CD4-positive, alpha-beta T cell treated with Interleukin-17A for 4 hours (primary cell): Measurements from ENCODE around the gene JADE2.

Experiments
- DNase-seq: peaks from one replicate; pipeline ENCODE4 v3.0.0-alpha.2; 2020; ENCODE audit warnings: mixed read lengths

Gene JADE2

DNA sequence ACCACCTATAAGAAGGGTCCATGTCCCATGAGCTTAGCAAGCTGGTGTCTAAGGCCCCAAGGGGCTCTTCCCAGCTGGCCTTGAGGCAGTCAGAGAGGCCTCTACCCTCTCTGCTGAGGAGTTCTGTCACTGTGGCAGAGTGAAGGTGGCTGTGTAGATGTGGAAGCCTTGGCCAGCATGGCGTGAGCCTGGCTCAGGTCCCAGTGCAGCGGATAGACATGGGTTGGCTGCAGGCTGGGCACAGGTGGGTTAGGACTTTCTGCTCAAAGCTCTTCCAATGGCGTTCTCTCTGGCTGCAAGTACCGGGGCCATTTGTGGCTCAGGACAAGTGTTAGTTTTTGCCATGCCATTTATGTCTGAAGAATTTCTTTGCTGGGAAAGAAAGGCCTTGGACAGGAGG lies 47.3 kb downstream of the JADE2 start:
- DNase-seq: no peak

DNA sequence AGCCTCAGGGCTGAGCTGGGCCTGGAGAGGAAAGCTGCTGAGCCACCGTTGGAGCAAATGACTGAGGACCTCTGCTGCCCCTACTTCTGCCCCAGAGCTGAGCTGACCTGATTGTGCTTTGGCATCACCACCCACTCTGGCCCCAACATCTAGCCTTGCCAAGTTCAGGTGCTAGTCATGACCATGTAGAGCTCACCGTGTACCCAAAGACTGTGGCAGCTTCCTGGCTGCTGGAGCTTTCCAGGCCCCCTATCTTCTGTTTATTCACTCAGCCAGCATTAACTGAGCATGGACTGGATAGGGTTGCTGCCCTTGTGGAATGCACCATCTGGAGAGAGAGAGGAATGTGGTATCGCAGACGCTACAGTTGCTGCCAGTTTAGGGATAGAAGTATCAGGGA lies 49.1 kb downstream of the JADE2 start:
- no peak for DNase-seq

DNA sequence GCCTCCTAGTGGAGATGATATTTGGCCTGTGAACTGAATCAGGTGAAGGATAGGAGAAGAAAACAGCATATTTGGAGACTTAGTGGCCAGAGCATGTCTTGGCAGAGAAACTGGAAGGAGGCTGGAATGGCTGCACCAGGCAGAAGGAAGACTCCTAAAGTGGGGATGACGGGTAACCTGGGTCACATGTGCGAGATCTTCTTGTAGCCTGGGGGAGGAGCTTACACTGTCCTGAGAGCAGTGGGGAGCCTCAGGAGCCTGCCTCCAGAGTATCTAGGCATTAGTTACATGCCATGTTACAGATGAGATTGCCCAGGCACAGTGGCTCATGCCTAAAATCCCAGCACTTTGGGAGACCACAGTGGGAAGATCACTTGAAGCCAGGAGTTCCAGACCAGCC lies 49.8 kb downstream of the JADE2 start:
- no peak for DNase-seq

DNA sequence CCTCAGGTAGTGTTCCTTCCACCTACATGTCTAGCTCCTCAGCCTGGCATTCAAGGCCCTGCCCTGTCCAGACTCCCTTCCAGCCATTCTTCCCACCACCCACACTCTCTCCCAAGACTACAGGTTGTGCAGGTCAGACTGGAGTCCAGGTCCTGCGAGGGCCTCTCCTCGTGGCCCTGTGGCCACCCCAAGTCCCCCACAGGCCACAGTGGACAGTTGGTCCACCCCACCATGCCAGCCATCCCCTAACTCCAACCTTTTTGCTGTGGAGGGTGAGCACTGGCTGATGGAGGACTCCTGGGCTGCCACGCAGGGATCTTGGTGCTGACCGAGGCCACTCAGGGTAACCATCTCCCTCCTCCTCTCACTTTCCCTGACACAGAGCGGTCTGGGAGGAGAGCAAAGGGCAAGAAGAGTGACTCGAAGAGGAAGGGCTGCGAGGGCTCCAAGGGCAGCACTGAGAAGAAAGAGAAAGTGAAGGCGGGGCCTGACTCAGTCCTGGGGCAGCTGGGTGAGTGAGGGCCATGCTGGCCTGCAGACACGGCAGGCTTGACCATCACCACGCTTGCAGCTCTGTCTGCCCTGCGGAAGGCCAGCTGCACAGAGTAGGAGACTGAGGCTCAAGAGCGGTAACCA lies 51.0 kb downstream of the JADE2 start:
- DNase-seq: no peak

DNA sequence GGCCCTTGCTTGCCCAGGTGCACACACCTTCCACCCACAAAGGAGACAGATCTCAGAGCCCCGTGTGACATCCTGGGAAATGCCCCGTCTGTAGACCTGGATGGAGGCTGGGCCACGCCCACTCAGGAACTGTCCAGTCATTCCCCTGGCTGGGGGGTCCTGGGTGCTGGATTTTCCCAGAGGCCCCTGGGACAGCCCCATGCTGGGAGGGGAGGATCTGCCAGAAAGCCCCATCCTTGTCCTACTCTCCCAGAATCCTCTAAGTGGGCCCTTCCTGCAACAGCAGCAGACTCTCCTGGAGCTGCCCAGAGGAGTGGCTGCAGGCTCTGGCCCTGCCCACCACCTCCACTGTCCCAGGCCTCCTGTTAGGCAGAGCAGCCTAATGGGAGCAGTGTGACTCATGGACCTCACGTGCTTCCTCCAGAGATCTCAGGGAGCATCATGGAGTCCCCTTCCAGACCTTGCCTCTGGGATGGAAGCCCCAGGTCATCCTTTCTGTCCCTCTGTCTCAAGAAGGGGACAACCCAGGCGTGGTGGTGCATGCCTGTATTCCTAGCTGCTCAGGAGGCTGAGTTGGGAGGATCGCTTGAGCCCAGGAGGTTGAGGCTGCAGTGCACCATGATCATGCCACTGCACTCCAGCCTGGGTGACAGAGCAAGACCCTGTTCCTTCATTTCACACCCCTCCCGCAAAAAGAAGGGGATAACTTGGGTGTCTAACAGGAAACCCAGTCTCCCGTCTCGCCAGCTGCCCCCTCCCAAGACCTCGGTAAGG lies 51.7 kb downstream of the JADE2 start:
- DNase-seq: no peak

DNA sequence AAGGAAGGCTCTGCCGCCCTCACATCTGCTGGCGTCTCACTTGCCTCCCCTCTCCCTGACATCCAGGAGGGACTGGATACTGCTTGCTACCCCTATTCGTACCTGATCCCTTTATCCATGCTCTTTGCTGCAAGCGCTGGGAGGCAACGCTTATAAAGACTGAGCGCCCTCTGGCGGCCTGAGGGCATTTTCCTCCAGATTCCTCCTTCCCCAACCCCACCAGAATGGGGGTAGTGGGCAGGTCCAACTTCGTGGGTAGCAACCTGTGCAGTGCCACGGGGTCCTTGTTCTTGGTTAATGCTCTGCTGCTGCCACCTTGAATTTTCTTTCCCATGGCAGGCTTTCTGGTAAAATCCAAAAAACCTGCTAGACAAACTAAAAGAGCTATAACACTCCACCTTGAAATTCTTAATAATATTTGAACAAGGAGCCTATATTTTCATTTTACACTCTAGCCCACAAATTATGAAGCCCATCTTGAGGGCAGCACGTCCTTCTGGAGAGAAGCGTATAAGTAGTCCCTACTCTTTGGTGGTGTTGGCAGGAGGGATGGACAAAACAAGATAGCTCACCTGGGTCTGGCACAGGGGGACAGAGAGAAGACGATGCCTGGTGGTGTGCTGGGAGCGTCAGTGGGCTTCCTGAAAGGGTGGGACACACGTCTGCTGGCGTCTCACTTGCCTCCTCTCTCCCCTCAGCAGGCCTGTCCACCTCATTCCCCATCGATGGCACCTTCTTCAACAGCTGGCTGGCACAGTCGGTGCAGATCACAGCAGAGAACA lies 52.5 kb downstream of the JADE2 start:
- DNase-seq: peak; percentile 85

DNA sequence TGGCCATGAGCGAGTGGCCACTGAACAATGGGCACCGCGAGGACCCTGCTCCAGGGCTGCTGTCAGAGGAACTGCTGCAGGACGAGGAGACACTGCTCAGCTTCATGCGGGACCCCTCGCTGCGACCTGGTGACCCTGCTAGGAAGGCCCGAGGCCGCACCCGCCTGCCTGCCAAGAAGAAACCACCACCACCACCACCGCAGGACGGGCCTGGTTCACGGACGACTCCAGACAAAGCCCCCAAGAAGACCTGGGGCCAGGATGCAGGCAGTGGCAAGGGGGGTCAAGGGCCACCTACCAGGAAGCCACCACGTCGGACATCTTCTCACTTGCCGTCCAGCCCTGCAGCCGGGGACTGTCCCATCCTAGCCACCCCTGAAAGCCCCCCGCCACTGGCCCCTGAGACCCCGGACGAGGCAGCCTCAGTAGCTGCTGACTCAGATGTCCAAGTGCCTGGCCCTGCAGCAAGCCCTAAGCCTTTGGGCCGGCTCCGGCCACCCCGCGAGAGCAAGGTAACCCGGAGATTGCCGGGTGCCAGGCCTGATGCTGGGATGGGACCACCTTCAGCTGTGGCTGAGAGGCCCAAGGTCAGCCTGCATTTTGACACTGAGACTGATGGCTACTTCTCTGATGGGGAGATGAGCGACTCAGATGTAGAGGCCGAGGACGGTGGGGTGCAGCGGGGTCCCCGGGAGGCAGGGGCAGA lies 53.3 kb downstream of the JADE2 start:
- DNase-seq: no peak

DNA sequence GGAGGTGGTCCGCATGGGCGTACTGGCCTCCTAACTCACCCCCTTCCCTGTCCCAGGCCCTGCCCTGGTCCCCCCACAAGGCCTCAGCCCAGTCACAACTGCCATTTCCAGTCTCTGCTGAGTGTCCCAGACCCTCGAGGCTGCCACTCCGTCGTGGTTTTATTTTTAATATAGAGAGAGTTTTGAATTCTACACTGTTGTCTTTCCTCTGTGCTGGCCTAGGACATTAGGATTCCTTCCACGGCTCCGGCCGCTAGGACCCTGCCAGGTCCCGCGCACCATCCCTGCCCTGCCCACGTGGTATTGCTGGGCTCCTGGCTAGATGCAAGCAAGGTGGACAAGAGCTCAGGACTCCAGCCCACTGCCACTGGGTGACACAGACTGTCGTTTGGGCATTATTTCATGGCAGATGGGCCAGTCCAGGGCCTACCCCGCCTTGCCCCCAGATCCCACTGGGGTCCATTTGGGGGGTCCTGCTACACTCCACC lies 53.9 kb downstream of the JADE2 start:
- DNase-seq: no peak

DNA sequence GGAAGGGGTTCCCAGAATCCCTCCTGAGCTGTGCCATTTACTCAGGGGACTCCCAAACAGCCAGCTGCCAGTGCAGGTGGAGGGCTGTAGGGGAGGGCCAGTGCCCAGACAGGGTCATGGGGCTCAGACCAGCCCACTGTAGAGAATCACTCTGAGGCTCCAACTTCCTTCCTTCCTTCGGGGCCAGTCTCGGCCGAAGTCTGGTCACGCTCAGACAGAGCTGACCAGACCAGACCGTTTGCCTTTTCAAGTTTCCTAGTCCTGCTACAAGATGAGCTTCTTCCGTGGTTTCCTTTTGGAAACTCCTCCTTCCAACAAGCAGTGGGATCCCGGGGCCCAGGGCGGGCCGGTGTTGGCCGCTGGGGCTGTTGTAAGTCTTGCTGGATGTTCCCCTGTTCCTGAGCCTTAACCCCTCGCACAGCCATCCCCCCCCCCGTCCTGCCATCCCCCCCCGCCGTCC lies 54.6 kb downstream of the JADE2 start:
- DNase-seq: no peak

DNA sequence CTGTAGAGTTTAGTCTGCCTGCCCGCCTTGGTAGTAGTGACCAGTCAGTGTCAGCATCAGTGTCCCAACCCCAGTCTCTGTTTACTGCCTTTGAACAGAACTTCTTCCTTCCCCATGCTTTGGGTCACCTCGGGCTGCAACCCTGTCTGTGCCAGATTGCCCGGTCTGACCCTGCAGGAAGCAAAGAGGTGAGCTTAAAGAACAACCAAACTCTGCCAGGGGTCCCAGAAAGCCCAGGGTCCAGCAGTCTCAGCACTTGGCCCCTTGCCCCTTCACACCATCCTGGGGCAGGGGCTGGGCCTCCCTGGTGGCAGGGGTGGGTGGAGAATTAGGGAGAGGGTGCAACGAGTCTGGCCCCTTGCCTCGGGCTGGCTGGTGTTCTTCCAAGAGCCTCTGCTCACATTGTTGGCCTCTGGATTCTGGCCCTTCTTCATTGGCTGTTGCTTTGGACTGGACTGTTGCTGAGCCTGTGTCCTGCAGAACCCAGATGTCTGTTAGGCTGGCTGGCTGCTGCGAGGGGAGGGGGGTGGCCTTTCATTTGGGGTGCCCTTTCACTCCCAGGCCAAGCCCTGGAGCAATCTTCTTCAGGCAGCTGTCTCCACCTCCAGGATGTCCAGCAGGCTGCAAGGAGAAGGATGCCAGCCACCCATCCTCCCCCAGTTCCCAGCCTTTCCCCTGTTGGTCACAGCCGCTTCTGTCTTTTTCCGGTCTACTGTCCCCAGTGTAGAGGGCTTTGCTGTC lies 55.9 kb downstream of the JADE2 start:
- no peak for DNase-seq

DNA sequence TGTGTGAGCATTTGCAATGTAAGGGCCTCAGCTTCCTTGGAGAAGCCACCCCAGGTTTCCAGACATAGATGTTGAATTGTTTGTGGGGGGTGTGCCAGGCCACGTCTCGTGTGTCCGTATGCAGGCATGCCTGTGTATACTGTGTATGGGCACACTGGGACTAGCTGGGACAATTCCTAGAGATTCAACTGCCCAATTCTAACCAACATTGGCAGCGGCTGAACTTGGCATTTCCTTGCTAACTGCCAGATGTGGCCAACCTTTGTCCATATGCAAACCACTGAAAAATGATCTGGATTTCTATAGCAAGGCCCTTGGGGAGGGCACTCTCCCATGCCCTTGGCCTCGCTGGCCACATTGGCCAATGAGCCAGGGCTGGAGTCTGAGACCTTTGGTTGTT lies 56.8 kb downstream of the JADE2 start:
- no peak for DNase-seq

DNA sequence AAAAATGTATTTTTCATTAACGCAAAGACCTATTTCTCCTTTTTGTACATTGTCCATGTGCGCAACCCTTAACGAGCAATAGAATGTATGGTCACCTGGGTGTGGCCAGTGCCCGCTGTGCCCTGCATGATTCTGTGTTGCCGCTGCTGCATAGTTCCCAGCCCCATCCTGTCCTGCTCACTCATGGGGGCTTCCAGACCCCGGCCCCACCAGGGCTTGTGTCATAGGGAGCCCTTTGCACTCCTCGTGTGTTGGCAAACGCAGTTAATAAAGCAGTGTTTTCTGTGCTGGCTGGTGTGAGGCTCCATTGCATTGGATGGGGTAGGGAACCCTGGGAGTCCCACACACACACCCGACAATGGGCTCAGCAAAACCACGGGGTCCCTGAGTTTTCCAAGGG lies 57.5 kb downstream of the JADE2 start:
- DNase-seq: no peak

DNA sequence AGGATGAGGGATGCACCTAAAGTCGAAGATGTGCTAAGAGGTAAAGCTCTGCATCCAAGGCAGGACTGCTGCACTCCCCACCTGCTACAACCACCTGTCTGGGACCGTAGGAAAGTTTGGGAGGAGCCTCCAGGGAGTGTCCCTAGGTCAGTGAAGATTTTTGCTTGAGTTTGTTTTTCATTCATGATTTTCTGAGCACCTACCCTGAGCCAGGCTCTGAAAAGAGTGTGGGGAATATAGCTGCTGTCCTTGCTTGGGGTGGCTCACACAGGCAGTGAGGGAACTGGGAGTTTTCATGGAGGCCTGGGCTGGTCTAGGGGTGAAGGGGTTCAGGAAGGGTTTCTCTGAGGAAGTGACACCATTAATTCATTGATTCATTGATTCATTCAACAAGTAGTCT lies 58.3 kb downstream of the JADE2 start:
- no peak for DNase-seq

DNA sequence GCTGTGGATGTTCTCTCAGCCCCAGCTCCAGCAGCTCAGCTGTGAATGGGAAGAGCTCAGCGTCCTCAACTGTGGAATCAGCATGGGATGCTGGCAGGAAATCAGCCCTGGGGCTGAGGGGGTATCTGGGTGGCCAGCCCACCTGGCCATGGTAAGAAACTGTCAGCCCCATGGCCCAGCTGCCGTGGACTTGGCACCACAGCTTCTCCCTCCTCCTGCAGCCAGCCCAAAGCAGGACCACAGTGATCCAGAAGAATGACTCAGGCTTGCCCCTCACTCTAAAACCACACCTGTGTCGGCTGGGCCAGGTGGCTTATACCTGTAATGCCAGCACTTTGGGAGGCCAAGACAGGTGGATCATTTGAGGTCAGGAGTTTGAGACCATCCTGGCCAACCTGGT lies 59.2 kb downstream of the JADE2 start:
- no peak for DNase-seq

DNA sequence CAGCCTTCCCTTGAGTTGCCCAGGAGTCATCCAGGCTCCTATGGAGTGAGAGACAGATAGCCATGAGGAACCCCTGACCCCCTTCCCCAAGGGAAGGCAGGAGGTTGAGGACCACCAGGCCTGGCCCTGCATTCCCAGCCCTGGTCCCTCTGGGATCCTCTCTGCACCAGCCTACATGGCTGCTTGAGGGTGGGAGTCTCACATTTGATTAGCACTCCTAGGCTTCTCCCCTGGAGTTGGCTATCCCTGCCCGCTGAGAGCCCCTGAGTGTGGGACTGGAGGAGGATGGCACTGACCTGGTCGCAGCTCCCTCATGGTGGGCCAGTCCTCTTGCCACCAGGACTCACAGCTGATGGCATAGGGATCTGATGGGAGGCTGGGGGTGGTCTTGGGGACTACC lies 60.5 kb downstream of the JADE2 start:
- DNase-seq: no peak

DNA sequence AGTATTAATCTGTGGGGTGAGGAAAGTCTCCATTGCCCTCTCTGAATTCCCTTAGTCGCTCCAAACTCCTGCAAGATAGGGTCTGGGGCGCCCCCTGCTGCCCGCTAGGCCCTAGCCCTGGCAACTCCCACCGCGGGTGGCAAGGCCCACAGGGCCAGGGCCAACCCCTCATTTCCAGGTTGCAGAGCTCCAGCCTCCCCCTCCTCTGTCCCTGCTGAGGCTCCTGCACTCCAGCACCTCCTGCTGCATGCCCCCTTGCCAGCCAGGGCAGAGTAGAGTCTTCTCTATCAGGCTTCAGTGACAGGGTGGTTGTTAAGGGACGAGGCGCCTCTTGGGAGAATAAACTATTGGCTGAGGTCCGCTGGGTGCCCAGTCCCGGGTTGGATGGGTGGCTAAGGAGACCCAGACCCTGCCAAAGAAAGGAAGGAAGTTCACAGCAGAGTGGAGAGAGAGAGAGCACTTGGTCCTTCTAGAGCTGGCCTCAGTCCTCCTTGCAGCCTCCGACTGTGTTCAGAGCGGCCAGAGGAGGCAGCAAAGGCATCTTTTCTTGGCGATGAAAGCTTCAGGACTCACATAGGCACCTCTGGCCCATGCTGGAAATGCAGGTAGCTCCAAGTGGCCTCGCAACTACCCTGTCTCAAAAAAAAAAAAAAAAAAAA lies 61.5 kb downstream of the JADE2 start:
- DNase-seq: peak; percentile 89

DNA sequence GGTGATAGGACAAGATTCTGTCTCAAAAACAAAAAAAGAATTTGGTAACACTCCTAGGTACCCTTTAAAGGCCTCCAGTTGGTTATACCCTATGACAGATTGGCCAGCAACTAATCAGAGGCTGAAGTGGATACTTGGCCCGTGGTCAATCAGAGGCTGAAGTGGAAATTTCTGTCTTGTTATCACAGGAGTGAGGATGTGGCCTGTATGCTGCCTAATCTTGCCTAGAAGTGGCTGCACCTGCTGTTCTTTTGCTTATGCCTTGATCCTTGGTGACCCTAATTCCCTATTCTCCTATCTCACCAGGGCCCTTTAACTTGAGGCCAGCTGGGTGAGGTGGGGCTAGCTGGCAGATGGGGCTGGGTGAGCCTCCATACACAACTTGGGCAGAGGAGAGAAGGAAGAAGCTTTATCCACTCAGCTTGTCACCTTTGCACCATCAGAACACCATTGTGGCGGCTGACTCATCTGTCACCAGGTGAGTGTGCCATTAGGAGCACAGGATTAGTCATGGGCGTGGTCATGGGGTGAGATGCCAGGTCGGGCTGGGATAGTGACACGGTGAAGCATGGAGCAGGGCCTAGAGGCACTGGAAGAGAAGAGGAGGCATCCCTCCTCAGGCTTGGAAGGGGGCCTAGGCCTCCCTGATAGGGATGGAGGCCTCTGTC lies 65.7 kb downstream of the JADE2 start:
- DNase-seq: no peak

DNA sequence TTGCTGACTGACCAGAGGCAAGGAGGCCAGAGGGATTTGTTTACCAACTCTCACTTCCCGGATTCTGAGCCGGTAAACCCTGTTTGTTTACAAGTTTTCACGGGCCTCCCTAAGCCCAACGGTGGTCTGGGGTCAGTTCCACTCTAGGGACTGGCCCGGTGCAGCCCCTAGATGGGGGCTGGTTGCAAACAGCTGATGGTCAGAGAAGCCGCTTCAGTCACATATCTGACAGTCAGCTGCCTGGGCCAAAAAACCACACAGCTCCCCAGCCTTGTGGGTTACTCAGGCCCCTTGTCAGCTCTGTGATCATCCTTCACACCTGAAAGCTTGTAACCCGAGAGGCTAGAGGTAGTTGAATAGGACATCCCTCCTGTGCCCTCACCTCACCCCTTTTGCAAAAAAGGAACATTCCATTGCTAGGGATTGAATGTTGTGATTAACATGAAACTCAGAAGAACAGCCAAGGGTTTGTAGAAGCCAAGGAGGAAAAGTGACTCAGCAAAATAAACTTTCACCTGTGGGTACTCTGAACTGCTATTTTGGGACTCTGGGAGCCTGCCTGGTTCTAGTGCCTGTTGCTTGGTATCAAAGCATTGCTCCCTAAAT lies 66.8 kb downstream of the JADE2 start:
- no peak for DNase-seq

DNA sequence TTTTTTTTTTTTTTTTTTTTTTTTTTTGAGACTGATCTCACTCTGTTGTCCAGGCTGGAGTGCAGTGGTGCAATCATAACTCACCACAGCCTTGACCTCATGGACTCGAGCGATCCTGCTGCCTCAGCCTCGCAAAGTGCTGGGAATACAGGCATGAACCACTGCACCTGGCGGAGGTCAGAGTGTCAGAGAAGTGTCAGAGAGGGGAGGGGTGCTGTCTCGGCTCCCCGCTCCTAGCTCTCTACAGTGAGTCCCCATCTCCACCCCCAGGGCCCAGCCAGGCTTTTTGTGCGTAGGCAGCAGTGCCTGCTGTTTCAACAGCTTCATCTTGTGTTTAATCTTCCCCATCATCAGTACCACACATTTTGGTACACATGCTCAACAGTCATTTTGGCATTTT lies 68.9 kb downstream of the JADE2 start:
- DNase-seq: no peak

DNA sequence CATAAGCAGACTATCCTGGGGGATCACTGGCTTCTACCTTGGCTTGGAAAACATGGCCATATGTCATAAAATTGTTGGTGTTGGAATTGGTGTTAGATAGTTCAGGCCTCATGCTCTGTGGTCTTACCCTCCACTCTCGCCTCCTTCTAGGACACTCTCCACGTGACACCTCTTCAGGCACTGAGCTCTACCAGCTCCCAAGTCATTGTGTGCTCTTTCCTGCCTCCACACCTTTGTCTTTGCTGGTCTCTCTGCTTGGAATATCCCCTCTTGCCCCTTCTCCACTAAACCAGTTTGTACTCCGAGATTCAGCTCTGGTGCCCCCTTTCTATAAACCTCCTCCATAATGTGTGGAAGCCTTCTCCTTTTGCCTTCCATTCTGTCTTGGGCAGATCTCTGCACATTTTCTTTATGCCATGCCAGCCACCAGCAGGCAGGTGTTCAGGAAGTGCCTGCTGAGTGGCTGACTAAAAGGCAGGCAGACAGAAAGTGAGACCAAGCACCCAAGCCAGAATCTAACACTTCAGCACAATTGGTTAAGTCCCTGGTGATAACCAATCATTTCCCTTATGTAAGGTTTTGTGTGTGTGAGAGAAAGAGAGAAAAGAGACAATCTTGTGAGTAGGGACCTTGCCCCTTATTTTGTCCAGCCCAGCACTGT lies 69.5 kb downstream of the JADE2 start:
- no peak for DNase-seq
